HG03025 (cell line): Measurements from ENCODE around the gene MUSK.

Experiments used
- ATAC-seq: cut with Tn5 transposase; IDR thresholded peaks from one replicate; pipeline ENCODE4 v1.9.1; 2021; ENCODE audit warnings: mild to moderate bottlenecking, moderate library complexity; ENCODE audit not compliant: unreplicated experiment, low FRiP score

MUSK gene

DNA sequence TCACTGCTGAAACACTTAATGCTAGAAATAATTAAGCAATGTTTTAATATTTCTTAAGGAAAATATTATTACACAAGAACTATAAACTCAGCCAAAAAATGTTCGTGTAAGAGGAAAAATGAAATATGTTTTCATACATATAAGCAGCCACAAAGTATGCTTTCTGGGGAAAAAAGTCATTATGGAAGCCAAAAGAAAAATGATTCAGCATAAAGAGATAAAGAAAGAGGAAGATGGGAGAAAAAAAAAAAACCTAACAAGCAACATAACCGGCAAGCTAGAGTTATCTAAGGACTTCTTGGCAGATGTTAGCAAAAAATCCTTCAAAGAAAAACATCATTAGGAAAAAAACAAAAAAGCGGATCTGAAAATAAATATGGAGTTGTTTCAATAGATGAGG, 179.1 kb downstream of the MUSK start:
- ATAC-seq: no peak

DNA sequence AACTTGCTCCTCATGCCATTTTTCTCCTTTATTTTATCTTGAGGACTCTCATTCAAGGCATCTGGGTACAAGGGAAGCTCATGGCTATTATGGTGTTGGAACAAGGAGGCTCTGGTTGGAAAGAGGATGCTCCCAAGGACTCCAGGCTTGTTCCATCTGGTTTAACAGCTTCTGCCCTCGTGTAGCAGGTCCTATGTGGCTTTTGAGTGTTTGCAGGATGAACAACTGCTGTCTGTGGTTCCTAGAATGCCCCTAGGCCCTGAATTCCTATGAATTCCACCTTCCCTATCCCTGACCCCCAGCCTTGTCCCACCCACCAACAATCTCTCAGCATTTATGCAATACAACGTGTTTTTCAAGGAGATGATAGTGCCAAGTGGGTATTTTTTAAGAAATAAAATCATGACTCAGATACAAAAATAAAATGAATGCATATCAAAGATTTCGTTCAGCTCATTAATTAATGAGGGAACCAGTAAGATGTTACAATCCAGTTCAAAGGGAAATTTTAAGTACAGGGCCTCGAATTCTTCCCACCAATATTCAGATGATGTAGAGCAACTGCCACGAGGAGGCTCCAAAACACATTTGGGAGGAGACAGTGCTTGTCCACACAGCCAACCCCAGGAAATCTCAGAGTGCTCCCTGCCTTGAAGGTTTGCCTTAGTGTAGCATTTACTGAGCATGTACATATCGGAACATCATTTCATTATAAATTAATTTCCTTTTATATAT, 182.0 kb downstream of the MUSK start:
- ATAC-seq: no peak
